ENCODE measurements around the gene RTL1.

The RTL1 gene

GRCh38 chr14:100881211-100882025 lies 22.1 kb downstream of the RTL1 start:
- DNase-seq: no peak

GRCh38 chr14:100880271-100881101 lies 23.0 kb downstream of the RTL1 start:
- no peak for DNase-seq

- DNase-seq: no peak
Observed at GRCh38 chr14:100879782-100880181, 23.7 kb downstream of the RTL1 start.

GRCh38 chr14:100879194-100879593 lies 24.3 kb downstream of the RTL1 start:
- no peak for DNase-seq

GRCh38 chr14:100878271-100879146 lies 25.0 kb downstream of the RTL1 start:
- DNase-seq: no peak

- no peak for DNase-seq
Observed at GRCh38 chr14:100875861-100876590, 27.5 kb downstream of the RTL1 start.

- no peak for DNase-seq
Observed at GRCh38 chr14:100875126-100875525, 28.4 kb downstream of the RTL1 start.

- no peak for DNase-seq
Observed at GRCh38 chr14:100874411-100875091, 29.0 kb downstream of the RTL1 start.

GRCh38 chr14:100874051-100874410 lies 29.5 kb downstream of the RTL1 start:
- DNase-seq: no peak

GRCh38 chr14:100873096-100873482 lies 30.4 kb downstream of the RTL1 start:
- DNase-seq: no peak

- DNase-seq: no peak
Observed at GRCh38 chr14:100872259-100873095, 31.0 kb downstream of the RTL1 start.

GRCh38 chr14:100871234-100872186 lies 32.0 kb downstream of the RTL1 start:
- no peak for DNase-seq

GRCh38 chr14:100868621-100869370 lies 34.7 kb downstream of the RTL1 start:
- no peak for DNase-seq

- DNase-seq: no peak
Observed at GRCh38 chr14:100867631-100868315, 35.7 kb downstream of the RTL1 start.

- no peak for DNase-seq
Observed at GRCh38 chr14:100866666-100867630, 36.6 kb downstream of the RTL1 start.

- DNase-seq: no peak
Observed at GRCh38 chr14:100865682-100866591, 37.6 kb downstream of the RTL1 start.
